ENCODE data around the gene SYNGAP1.

The SYNGAP1 gene

GRCh38 chr6:33429750-33430052 lies 9.8 kb downstream of the SYNGAP1 start:
- DNase-seq (ENCODE audit: low read depth) = no peak
- TF ChIP-seq CTCF (IDR thresholded peaks at IDR 0.05; ENCODE audit: control insufficient read depth, extremely low read depth, insufficient read depth) = no peak
- no peak overlapping the region for H3K4me3 ChIP-seq (ENCODE audit: low read depth, low read length)

GRCh38 chr6:33430334-33430733 lies 10.5 kb downstream of the SYNGAP1 start:
- TF ChIP-seq CTCF (IDR thresholded peaks at IDR 0.05; ENCODE audit: control insufficient read depth, extremely low read depth, insufficient read depth) = no peak
- no peak overlapping the region for H3K4me3 ChIP-seq (ENCODE audit: low read depth, low read length)
- no peak for DNase-seq (ENCODE audit: low read depth)

- DNase-seq (ENCODE audit: low read depth) = no peak
Measured at GRCh38 chr6:33430991-33431879, 11.4 kb downstream of the SYNGAP1 start.

GRCh38 chr6:33431880-33432541 lies 12.1 kb downstream of the SYNGAP1 start:
- no peak overlapping the region for H3K4me3 ChIP-seq (ENCODE audit: low read depth, low read length)
- no peak for TF ChIP-seq CTCF (IDR thresholded peaks at IDR 0.05; ENCODE audit: control insufficient read depth, extremely low read depth, insufficient read depth)
- no peak for DNase-seq (ENCODE audit: low read depth)

More at GRCh38 chr6:33430991-33431879, 11.4 kb downstream of the SYNGAP1 start:
- no peak overlapping the region for H3K4me3 ChIP-seq (ENCODE audit: low read depth, low read length)
- TF ChIP-seq CTCF (IDR thresholded peaks at IDR 0.05; ENCODE audit: control insufficient read depth, extremely low read depth, insufficient read depth) = no peak

- no peak for DNase-seq (ENCODE audit: low read depth)
- no peak overlapping the region for H3K4me3 ChIP-seq (ENCODE audit: low read depth, low read length)
- no peak for TF ChIP-seq CTCF (IDR thresholded peaks at IDR 0.05; ENCODE audit: control insufficient read depth, extremely low read depth, insufficient read depth)
Measured at GRCh38 chr6:33432546-33432945, 12.7 kb downstream of the SYNGAP1 start.

GRCh38 chr6:33433001-33433543 lies 13.2 kb downstream of the SYNGAP1 start:
- TF ChIP-seq CTCF (IDR thresholded peaks at IDR 0.05; ENCODE audit: control insufficient read depth, extremely low read depth, insufficient read depth) = no peak
- DNase-seq (ENCODE audit: low read depth) = no peak
- H3K4me3 ChIP-seq (ENCODE audit: low read depth, low read length) = no peak overlapping the region

Measured in LNCaP clone FGC (cell line).